ENCODE results near the gene PRDM2.

PRDM2 gene

GRCh38 chr1:13838236-13838635 is 138.2 kb downstream of the PRDM2 start:
- DNase-seq (ENCODE audit: low read depth): no peak

GRCh38 chr1:13842497-13842896 is 142.5 kb downstream of the PRDM2 start:
- DNase-seq (ENCODE audit: low read depth): no peak

DNA sequence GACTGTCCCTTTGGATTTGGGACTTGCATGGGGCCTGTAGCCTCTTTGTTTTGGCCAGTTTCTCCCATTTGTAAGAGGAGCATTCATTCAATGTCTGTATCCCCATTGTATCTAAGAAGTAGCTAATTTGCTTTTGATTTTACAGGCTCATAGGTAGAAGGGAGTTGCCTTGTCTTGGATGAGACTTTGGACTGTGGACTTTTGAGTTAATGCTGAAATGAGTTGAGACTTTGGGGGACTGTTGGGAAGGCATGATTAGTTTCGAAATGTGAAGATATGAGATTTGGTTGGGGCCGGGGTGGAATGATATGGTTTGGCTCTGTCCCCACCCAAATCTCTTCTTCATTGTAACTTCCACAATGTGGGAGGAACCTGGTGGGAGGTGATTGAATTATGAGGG is 151.7 kb downstream of the PRDM2 start:
- no peak for DNase-seq (ENCODE audit: low read depth)

DNA sequence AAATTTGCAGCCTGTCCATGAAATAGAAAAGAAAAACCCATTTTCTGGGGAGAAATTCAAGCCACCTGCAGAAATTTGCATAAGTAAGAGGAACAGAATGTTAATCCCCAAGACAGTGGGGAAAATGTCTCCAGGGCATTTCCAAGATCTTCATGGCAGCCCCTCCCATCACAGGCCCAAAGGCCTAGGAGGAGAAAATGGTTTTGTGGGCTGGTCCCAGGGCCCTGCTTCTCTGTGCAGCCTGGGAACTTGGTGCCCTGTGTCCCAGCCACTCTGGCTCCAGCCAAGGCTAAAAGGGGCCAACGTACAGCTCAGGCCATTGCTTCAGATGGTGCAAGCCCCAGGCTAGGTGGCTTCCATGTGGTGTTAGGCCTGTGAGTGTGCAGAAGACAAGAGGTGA is 155.6 kb downstream of the PRDM2 start:
- DNase-seq (ENCODE audit: low read depth): no peak

DNA sequence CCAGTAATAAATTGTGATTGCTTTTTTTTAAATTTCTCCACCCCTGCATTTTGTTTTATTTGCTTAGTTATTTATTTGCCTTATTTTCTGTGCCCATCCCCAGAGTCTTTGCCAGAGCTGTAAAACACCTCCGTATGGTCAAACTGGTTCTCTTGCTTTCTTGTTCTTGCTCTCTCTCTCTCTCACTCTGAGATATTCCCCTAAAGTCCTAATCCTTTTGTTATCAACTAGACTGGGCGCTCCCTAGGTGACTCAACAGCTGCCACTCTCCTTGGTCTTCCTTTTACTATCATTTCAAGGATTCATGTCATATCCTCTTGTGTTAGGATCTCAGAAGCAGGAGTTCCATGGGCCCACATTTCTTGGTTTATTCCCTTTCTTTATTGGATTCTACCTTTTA is 160.0 kb downstream of the PRDM2 start:
- no peak for DNase-seq (ENCODE audit: low read depth)

DNA sequence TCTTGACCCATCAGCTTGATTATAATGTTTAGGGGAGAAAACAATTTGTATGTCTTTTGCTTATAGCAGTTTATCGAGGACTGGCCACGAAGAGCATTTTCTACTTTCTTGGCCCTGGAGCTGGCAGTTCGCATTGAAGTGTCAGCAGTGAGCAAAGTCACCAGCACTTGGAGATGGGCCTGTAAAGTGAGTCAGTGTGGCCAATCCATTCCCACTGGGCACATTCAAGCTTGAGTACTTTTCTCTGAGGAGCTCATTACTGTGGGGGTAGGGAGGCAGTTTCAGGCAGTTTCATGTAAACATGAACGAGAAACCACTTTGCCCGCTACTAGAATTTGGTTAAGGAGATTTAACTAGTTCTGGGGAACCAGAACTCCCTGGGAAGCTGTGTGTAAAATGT is 164.8 kb downstream of the PRDM2 start:
- DNase-seq (ENCODE audit: low read depth): no peak

- DNase-seq (ENCODE audit: low read depth): no peak
These were observed 165.9 kb downstream of the PRDM2 start for GRCh38 chr1:13865851-13866250.

GRCh38 chr1:13867603-13868002 is 167.6 kb downstream of the PRDM2 start:
- DNase-seq (ENCODE audit: low read depth): no peak

DNA sequence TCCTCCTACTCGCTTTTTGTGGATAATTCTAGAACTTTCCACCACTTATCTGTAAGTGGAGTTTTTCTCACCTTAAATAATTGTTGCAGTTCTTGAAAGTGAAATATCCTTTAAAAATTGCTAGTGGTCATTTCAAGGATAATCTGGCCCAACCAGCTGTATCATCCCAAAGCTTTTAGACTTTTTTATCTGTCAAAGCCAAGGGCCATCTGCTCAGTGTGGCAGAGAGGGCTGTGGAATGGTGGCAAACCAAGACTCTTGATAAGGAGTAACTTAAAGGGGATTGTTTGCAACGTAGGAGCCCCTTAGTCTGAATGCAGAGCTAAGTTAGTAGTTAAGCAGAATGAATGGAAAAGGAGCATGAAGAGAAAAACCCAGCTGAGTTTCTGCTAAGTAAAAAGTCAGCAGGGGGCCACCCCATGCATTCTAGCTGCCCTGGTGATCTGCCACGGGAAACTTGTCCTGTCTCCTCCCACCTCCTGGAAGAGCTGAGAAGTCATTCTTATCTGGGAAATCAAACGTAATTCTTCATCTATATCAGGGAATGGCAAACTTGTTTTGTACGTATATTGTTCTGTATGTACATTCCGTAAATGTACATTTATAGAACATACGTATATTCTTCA is 169.3 kb downstream of the PRDM2 start:
- DNase-seq (ENCODE audit: low read depth): no peak

DNA sequence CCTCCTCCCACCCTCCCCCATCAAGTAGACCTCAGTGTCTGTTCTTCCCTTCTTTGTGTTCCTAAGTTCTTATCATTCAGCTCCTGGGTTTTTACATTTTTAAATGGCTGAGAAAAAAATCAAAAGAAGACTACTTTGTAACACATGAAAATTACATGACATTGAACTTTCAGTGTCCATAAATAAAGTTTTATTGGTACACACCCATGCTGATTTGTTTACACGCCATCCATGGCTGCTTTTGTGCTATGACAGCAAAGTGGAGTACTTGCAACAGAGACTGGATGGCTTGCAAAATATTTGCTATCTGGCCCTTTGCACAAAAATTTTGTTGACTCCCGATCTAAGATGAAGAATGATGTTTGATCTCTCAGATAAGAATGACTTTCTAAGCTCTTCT is 171.4 kb downstream of the PRDM2 start:
- no peak for DNase-seq (ENCODE audit: low read depth)

DNA sequence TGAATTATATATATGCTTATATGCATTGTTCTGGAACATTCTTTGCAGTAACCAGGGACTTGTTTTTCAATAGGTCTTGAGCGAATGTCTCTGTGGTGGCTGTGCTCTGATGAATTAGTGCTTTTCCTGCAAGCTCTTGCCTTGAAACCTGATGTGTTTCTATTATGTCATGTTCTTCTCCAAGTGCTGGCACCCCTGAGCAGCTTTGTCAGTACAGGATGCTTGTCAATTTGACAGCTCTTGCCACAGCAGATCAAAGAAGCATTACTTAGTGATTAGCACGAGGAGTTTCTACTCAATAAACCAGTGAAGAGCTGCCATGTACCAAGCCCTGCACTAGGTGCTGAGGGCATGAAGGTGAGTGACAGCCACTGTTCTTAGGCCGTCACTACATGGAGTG is 171.9 kb downstream of the PRDM2 start:
- DNase-seq (ENCODE audit: low read depth): no peak

- no peak for DNase-seq (ENCODE audit: low read depth)
These were observed 173.0 kb downstream of the PRDM2 start for GRCh38 chr1:13873032-13873431.
